ENCODE measurements around the gene CLEC11A.
"Not testable (repeated sequence)": the region's sequence is repeated elsewhere in the genome, so short reads cannot be mapped to it uniquely, and the experiment has no call there.

CLEC11A gene

DNA sequence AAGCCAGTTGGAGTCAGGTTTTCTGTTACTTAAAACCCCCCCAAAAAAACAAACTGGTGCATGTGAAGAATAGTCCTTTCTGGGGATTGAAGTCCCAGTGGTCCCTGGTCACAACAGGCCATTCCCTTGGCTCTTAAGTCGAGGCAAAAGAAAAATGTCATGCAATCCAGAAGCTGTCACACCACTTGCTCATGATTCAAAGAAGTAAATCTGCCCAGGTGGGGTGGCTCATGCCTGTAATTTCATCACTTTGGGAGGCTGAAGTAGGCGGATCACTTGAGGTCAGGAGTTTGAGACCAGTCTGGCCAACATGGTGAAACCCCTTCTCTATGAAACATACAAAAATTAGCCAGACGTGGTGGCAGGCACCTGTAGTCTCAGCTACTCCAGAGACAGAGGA is 38.3 kb downstream of the CLEC11A start:
- DNase-seq = not testable (repeated sequence)

DNA sequence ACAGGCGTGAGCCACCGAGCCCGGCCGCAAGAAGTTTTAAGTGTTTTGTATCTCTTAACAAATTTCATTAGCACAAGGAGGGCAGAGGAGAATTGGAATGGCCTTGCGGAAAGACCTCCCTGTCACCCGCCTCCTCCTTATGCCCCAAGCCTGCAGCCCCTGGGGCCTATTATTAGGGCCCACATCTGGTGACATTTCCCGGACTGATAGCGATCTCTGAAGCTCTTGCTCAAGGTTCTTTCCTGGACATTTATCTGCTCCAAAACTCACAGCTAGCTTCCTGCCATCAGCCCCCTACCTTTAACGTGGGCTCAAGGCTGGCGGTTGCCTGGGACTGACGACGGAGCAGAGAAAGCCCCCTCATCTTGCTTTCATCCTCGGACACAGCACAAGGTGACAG is 40.4 kb downstream of the CLEC11A start:
- not testable (repeated sequence) for DNase-seq

DNA sequence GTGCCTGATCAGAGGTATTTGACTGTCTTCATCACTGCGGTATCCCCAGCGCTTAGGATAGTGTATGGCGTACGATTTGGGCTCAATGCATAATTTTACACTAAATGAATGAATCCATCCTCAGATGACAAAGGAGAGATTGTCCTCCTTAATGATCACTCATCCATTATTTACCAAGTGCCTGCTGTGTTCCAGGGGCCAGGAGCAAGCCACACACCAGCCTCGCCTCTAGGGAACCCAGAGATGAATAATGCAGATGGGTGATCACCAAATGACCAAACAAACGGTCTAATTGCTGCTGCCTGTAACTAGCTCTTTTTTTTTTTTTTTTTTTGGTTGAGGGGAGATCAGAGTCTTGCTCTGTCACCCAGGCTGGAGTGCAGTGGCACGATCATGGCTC is 41.2 kb downstream of the CLEC11A start:
- DNase-seq = no peak

DNA sequence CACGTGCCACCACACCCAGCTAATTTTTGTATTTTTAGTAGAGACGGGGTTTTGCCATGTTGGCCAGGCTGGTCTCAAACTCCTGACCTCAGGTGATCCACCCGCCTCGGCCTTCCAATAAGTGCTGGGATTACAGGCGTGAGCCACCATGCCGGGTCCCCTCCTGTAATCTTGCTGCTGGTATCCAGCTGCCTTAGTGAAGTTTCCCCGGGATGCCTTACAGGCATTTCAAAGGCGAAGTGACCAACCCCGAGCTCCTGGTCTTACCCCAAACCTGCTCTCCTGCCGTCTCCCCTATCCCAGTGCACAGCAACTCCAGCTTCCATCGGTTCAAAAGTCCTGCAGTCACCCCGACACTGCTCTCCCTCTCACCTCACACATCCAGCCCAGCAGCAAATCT is 43.6 kb downstream of the CLEC11A start:
- not testable (repeated sequence) for DNase-seq

GRCh38 chr19:50767263-50767662 is 44.1 kb downstream of the CLEC11A start:
- DNase-seq = not testable (repeated sequence)

- no peak for DNase-seq
These were observed 45.1 kb downstream of the CLEC11A start for GRCh38 chr19:50768277-50768676.

GRCh38 chr19:50770164-50770563 is 47.0 kb downstream of the CLEC11A start, which contains the start of gene GPR32:
GPR32 (plus strand) TSS chr19:50770464; CDS start chr19:50770601, 137 bp downstream.
- not testable (repeated sequence) for DNase-seq

GRCh38 chr19:50770888-50771287 is 47.7 kb downstream of the CLEC11A start:
- no peak for DNase-seq

- DNase-seq = no peak
These were observed 49.3 kb downstream of the CLEC11A start for GRCh38 chr19:50772476-50772875.

DNA sequence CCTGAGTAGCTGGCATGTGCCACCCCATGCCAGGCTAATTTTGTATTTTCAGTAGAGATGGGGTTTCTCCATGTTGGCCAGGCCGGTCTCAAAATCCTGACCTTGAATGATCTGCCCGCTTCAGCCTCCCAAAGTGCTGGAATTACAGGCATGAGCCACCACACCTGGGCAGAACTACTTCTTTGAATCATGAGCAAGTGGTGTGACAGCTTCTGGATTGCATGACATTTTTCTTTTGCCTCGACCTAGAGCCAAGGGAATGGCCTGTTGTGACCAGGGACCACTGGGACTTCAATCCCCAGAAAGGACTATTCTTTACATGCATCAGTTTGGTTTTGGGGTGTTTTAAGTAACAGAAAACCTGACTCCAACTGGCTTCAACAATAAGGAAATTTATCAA is 49.7 kb downstream of the CLEC11A start:
- not testable (repeated sequence) for DNase-seq

DNA sequence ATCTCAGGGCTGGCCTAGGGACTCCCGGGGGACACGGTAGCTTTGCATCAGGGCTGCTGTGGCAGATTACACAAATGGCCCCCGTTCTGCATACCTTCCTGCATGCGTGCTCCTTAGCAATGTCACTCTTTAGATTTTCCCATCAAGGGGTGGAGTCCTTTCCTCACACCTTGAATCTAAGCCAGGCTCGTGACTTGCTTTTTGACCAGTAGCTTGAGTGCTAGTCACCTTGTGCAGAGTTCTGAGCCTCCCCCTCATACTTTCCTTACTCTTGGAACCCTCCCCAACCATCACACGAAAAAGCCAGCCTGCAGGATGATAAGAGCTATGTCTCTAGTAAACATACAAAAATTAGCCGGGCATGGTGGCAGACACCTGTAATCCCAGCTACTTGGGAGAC is 50.3 kb downstream of the CLEC11A start:
- not testable (repeated sequence) for DNase-seq

Data from central memory CD4-positive, alpha-beta T cell (primary cell).